Astrocyte of the cerebellum (primary cell): ENCODE measurements around the gene RCL1.

Source experiments
- DNase-seq: peaks from one replicate; pipeline ENCODE4 v3.0.0-alpha.2; 2011; ENCODE audit warnings: low read depth
- H3K4me3 ChIP-seq: 2 replicates; pipeline ENCODE4 v1.5.1; 2011; ENCODE audit warnings: mild to moderate bottlenecking, low read depth, low read length, moderate library complexity
- in situ Hi-C: cut with HindIII; loops from 2 replicates; pipeline ENCODE4 v1.10.0; 2017; ENCODE audit warnings: low sequenced_read_pairs
- TF ChIP-seq, protein P1 (sequence below): IDR thresholded peaks from 2 replicates; pipeline ENCODE4 v1.5.1; 2012; ENCODE audit warnings: low read length, low read depth, moderate library complexity, mild to moderate bottlenecking; ENCODE audit errors: missing control alignments

The RCL1 gene

DNA sequence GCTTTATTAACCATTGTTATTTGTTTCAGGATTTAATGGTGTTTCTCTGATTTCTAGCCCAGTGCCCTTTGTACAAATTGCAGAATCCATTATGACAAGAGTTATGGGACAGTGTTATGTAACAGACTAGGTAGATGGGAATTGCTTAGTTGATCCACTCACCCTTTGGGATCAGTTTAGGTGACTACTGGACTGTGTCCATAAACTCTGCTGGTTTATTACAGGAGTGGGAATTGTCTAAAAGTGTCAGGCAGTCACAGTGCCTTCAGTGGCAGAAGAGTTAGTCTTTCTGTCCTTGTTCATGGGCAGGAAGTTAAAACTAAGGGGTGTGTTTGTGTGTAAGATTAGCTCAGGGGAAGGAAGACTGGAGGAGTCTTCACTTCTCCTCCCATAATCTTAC, 29.3 kb downstream of the RCL1 start:
- TF ChIP-seq, protein P1, sequence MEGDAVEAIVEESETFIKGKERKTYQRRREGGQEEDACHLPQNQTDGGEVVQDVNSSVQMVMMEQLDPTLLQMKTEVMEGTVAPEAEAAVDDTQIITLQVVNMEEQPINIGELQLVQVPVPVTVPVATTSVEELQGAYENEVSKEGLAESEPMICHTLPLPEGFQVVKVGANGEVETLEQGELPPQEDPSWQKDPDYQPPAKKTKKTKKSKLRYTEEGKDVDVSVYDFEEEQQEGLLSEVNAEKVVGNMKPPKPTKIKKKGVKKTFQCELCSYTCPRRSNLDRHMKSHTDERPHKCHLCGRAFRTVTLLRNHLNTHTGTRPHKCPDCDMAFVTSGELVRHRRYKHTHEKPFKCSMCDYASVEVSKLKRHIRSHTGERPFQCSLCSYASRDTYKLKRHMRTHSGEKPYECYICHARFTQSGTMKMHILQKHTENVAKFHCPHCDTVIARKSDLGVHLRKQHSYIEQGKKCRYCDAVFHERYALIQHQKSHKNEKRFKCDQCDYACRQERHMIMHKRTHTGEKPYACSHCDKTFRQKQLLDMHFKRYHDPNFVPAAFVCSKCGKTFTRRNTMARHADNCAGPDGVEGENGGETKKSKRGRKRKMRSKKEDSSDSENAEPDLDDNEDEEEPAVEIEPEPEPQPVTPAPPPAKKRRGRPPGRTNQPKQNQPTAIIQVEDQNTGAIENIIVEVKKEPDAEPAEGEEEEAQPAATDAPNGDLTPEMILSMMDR = no peak
- no peak overlapping the region for H3K4me3 ChIP-seq
- in situ Hi-C loops = no loop called here
- no peak for DNase-seq

DNA sequence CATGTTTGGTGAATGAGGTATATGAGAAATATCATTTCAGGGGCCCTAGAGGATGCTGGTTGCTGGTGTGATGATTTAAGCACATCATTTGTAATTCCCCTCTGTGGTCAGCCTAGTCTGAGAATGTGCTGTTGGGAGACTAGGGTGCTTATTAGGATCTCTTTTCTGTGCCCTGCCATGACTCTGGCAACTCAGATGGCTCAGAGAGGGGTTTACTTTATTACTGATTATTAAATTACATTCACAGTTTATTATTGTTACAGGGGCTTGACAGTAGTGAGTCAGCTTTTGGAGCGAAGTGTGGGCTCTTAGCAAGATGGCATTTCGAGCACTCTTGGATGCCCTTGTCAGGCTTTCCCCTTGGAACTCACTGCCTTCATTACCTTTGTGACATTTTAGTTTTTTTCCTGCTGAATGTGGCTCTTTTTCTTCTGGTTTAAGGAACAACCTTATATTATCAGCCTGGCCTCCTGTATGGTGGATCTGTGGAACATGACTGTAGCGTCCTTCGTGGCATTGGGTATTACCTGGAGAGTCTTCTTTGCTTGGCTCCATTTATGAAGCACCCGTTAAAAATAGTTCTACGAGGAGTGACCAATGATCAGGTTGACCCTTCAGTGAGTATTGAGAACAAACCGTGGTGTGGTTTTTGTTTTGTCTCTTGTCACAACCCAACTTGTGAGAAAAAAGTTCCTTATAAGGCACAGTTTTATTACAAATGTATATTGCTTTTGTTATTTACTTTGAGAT, 33.8 kb downstream of the RCL1 start:
- TF ChIP-seq, protein P1 = no peak
- no peak for DNase-seq
- no peak overlapping the region for H3K4me3 ChIP-seq
- in situ Hi-C loops = no loop called here

DNA sequence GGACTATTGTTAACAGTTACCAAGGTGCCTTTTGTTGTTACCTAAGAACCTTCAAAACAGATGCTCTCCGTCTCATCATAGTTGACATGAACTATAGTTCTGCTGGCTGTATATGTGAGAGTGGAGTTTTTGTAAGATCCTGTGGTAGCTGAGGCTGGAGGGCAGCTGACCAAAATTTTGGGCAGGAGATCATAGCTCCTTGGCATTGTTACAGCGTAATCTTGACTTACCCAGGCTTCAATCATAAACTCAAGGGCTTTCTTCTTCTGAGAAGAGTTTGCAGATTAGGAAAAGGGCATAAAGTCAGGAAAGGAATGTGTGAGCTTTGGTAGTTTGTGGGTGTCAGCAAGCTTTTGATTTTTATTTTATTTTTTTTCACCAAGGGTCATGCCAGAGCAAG, 34.5 kb downstream of the RCL1 start:
- DNase-seq = no peak
- H3K4me3 ChIP-seq = no peak overlapping the region
- TF ChIP-seq, protein P1 = no peak
- in situ Hi-C loops = no loop called here

DNA sequence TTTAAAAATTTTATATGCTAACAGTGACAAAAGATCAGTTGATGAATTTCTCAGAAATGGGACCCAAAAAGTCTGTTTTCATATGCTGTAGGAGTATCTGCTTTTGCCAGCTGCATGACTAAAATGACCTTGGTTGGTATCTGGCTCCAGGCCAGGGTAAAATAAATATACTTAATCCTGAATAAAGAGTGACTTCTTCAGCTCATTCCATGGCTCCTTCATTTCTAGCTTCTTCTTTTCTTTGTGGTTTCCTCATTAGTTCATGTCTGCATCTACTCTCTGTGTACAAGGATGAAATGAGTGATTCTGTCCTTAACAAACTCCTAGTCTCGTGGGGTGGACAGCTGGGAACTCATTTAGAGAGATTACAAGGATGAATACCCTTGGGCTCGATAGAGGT, 36.0 kb downstream of the RCL1 start:
- no peak for DNase-seq
- no peak overlapping the region for H3K4me3 ChIP-seq
- in situ Hi-C loops = no loop called here
- TF ChIP-seq, protein P1 = no peak

DNA sequence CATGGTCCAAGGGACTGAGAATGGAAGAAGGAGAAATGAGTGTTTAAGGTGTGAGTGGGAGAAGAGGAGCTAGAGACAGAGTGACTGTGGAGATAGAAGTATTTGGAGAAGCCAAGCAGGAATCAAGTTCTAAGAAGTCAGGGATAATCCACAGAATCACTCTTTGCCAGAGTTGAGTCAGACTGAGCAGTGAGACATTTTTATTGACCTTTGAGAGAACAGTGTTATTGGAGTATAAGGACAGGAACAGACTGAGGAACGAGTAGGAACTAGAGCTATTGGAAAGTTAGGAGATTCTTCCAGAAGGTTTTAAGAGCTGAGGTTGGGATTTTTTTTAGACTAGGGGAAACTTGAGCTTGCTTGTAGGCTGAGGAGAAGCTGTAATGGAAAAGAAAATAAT, 37.2 kb downstream of the RCL1 start:
- no peak overlapping the region for H3K4me3 ChIP-seq
- in situ Hi-C loops = no loop called here
- no peak for DNase-seq
- TF ChIP-seq, protein P1 = no peak

DNA sequence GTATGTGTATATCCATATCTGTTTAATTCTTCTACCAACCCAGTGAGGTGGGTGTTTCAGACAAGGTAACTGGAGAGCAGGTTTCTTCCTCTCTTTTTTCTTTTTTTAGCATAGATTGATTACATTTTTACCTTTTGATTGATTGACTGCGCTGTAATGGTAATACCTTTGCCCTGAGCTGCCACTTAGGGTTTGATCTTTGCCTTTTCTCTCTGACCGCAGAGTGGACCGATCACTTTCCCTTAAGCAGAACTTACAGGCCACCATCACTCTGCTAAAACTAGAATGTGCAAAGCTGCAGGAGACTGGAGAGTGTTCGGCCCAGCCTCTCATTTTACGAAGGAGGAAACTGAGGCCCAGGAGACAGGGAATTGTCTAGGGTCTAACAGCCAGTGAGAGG, 38.0 kb downstream of the RCL1 start:
- TF ChIP-seq, protein P1 = no peak

More for the DNA sequence above, 38.0 kb downstream of the RCL1 start:
- H3K4me3 ChIP-seq = no peak overlapping the region
- in situ Hi-C loops = no loop called here
- DNase-seq = no peak
